ENCODE measurements around the gene ALDH1B1. TPM values are rescaled to one million over a fixed set of nuclear protein-coding genes. Genes with fewer than 3 reads are reported as not detected.

The ALDH1B1 gene
- total RNA-seq, 1 experiment from 2014 or later = 29.0 TPM

DNA sequence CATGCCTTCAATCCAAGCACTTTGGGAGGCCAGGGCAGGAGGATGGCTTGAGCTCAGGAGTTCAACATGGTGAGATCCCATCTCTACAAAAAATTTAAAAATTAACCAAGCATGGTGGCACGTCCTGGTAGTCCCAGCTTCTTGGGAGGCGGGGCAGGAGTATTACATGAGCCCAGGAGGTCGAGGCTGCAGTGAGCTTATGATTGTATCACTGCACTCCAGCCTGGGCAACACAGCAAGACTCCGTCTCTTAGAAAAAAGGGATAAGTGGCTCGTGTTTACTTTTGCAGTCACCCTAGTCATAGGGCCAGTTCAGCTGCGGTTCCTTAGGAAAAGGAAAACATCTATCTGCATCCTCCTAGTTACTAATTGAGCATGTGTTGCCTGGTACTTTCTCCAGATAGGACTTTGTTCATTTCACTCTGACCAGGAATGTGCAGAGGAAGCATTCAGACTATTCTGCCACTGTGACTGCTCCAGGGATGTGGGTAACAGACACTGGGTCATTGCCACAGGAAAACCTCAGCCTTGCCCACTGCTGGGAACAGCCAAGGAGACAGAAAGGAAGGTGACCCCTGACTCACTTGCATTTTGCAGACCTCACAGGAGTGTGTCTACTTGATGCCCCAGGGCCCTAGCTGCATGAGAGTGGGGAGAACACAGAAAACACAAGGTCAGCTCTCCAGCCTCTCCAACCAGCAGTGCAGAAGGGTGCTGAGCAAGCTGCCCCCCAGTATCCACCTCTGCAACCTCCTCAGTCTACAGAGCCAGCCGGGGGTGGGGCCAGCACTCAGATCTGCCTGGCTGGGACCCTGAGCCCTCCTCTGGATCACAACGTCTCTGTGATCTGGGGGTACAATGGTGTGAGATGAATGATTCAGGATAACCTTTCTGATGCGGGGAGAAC, 33.9 kb upstream of the ALDH1B1 start:
- H3K9me3 ChIP-seq (ENCODE audit: low read length) = no peaks in the 10 kb centered on the region
- H3F3A ChIP-seq (ENCODE audit: low read length, unreplicated experiment) = no peaks in the 10 kb centered on the region
- no peaks in the 10 kb centered on the region for H3K27me3 ChIP-seq (ENCODE audit: low read length)
- ChIA-PET POLR2A (ENCODE audit: unreplicated experiment) (interaction anchor here (0.6 kb wide), 1 partner anchor 292 kb away, joined by 3 read pairs; no protein-coding TSS in a partner anchor), CTCF (no interaction called here)
- no peak overlapping the region for H3K9ac ChIP-seq (ENCODE audit: low read length)
- H3K9me2 ChIP-seq (replicated peaks; ENCODE audit: low read length) = no peaks in the 10 kb centered on the region
- H4K20me1 ChIP-seq (ENCODE audit: low read length) = no peaks in the 10 kb centered on the region
- H3K4me3 ChIP-seq (ENCODE audit: low read length) = no peak overlapping the region
- no peak overlapping the region for H2AFZ ChIP-seq (ENCODE audit: low read length)
- H3K4me1 ChIP-seq (ENCODE audit: insufficient read depth, low read length) = peaks cover 4% of the 10 kb centered on the region; the same call in 1 of the 2 replicates
- intact Hi-C loops (cut with micrococcal nuclease) = no loop called here
- H3K36me3 ChIP-seq (ENCODE audit: low read depth, low read length) = no peaks in the 10 kb centered on the region
- ATAC-seq (no peak), DNase-seq (no peak)
- no peak overlapping the region for H3K4me2 ChIP-seq (ENCODE audit: low read length)
- no peak overlapping the region for H3K27ac ChIP-seq (ENCODE audit: low read length)
- no peaks in the 10 kb centered on the region for H3K79me2 ChIP-seq (ENCODE audit: low read length)
- TF ChIP-seq EZH2 (IDR thresholded peaks at IDR 0.05; ENCODE audit: low read length, unreplicated experiment) (no peak), EZH2phosphoT487 (IDR thresholded peaks at IDR 0.05; ENCODE audit: borderline replicate concordance, low read length) (no peak)
- TF ChIP-seq, protein P1, sequence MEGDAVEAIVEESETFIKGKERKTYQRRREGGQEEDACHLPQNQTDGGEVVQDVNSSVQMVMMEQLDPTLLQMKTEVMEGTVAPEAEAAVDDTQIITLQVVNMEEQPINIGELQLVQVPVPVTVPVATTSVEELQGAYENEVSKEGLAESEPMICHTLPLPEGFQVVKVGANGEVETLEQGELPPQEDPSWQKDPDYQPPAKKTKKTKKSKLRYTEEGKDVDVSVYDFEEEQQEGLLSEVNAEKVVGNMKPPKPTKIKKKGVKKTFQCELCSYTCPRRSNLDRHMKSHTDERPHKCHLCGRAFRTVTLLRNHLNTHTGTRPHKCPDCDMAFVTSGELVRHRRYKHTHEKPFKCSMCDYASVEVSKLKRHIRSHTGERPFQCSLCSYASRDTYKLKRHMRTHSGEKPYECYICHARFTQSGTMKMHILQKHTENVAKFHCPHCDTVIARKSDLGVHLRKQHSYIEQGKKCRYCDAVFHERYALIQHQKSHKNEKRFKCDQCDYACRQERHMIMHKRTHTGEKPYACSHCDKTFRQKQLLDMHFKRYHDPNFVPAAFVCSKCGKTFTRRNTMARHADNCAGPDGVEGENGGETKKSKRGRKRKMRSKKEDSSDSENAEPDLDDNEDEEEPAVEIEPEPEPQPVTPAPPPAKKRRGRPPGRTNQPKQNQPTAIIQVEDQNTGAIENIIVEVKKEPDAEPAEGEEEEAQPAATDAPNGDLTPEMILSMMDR (conservative IDR thresholded peaks at IDR 0.05; ENCODE audit: low read depth, low read length) = no peak
- BruUV-seq (replicated peaks) = no TSS peak

DNA sequence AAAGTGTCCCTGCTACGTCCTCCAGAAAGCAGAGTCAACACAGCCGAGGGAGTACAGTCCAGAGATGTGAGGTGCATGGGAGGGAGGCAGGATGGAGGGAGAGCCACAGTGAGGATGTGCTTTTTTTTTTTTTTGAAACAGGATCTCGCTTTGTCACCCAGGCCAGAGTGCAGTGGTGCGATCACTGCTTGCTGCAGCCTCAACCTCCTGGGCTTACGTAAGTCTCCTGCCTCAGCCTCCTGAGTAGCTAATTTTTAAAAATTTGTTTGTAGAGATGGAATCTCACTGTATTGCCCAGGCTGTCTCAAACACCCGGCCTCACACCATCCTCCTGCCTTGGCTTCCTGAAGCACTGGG, 33.2 kb upstream of the ALDH1B1 start:
- no peak for ATAC-seq
- H2AFZ ChIP-seq (ENCODE audit: low read length) = no peak overlapping the region

More for the DNA sequence above, 33.2 kb upstream of the ALDH1B1 start:
- Histone ChIP-seq H3K9ac (ENCODE audit: low read length) (no peak overlapping the region), H3K4me1 (ENCODE audit: insufficient read depth, low read length) (peaks cover 4% of the 10 kb centered on the region; the same call in 1 of the 2 replicates), H3K9me3 (ENCODE audit: low read length) (no peaks in the 10 kb centered on the region), H3F3A (ENCODE audit: low read length, unreplicated experiment) (no peaks in the 10 kb centered on the region), H3K4me2 (ENCODE audit: low read length) (no peak overlapping the region), H3K36me3 (ENCODE audit: low read depth, low read length) (no peaks in the 10 kb centered on the region), H3K27me3 (ENCODE audit: low read length) (no peaks in the 10 kb centered on the region), H3K4me3 (ENCODE audit: low read length) (no peak overlapping the region), H3K9me2 (replicated peaks; ENCODE audit: low read length) (no peaks in the 10 kb centered on the region), H4K20me1 (ENCODE audit: low read length) (no peaks in the 10 kb centered on the region), H3K27ac (ENCODE audit: low read length) (no peak overlapping the region), H3K79me2 (ENCODE audit: low read length) (no peaks in the 10 kb centered on the region)
- ChIA-PET CTCF (no interaction called here), POLR2A (ENCODE audit: unreplicated experiment) (no interaction called here)
- DNase-seq = no peak
- BruUV-seq (replicated peaks) = no TSS peak
- intact Hi-C loops (cut with micrococcal nuclease) = no loop called here
- TF ChIP-seq, protein P1 (conservative IDR thresholded peaks at IDR 0.05; ENCODE audit: low read depth, low read length) = no peak
- TF ChIP-seq EZH2 (IDR thresholded peaks at IDR 0.05; ENCODE audit: low read length, unreplicated experiment) = no peak
- TF ChIP-seq EZH2phosphoT487 (IDR thresholded peaks at IDR 0.05; ENCODE audit: borderline replicate concordance, low read length) = no peak

Data from PC-3 (cell line).